Suppressor macrophage treated with lipopolysaccharide for 1 hour (primary cell): ENCODE measurements around the gene PDE3A.
"Not testable (repeated sequence)": the region's sequence is repeated elsewhere in the genome, so short reads cannot be mapped to it uniquely, and the experiment has no call there.

Experiments used
- DNase-seq, 3 donors: peaks; one replicate each; pipeline ENCODE4 v3.0.0-alpha.2; 2020 to 2022

PDE3A gene

DNA sequence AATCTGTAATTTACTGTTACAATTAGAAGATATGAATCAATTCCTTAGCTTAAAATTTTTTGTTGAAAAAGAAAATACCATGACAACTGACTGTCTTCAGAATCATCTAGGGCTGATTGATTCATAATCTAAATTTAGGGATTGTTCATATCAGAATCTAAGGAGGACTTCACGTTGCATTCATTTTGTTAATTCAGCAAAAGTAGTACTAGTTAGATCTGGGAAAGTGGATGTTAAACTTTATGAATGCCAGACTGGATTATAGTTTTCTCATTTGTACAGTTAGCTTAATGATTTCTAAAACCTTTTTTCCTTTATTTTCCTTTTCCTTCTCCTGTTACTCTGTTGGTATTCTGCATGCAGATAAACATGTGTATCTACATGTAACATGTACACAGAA is 135.5 kb downstream of the PDE3A start:
- no peak for DNase-seq

- no peak for DNase-seq
Observed at GRCh38 chr12:20505056-20505455, 136.7 kb downstream of the PDE3A start.

GRCh38 chr12:20507056-20507455 is 138.7 kb downstream of the PDE3A start:
- DNase-seq: peak in 2 of 3 donors; percentile 11 to 62

GRCh38 chr12:20507711-20508110 is 139.4 kb downstream of the PDE3A start:
- DNase-seq: no peak

- no peak for DNase-seq
Observed at GRCh38 chr12:20508359-20508758, 140.0 kb downstream of the PDE3A start.

GRCh38 chr12:20508962-20509361 is 140.6 kb downstream of the PDE3A start:
- DNase-seq: no peak

DNA sequence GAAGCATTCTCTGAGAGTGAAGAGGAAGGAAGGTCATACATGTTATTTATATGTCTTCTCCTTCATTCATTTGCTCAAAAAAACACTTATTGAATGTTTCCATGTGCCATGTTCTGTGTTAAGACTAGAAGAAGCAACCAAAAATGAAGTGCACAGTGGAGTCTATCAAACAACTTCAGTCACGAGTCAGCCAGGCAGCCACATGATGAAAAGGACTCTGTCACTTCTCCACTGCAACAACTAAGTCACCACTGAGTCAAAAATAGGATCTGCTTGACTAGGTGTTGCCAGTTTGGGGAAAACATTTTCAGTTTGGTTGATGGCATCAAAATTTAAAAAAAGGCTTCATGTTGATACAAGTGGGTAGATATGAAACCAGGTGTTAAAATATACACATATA is 142.5 kb downstream of the PDE3A start:
- no peak for DNase-seq

DNA sequence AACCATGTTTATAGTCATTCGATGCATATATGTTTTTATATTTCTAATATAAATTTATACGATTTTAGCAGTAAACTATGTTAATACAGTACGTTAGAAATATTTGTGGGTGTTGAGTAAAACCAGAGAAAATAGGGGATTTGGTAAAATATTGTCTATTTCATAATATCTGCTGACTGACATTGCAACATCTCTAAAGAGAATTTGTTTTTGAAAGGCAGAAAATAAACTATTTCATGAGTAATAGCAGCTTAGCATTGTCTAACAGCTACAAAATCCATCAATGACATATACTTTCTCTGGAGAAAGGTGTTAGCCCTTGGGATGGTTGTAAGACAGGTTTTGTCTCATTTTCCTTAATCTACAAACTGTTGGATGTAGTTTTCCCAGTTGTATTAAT is 144.9 kb downstream of the PDE3A start:
- no peak for DNase-seq

- no peak for DNase-seq
Observed at GRCh38 chr12:20514598-20514997, 146.3 kb downstream of the PDE3A start.

DNA sequence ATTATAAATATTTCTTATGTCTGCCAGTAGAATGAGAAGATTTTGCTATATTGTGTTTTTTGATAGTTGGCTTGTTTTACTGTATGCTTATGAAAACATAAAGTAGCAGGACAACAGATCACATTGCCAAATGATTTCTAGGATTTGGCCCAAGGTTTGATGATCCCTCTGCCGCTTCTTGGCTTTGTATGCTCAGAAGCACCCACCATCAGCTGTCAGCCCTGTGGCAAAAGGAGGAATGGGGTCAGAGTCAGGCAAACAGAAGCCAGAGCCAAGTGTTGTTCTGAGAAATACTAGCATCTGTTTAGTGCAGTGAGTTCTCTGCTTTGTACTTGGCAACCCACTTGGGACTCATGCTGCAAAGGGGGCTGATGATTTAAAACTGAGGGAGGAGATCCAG is 152.2 kb downstream of the PDE3A start:
- DNase-seq: no peak

DNA sequence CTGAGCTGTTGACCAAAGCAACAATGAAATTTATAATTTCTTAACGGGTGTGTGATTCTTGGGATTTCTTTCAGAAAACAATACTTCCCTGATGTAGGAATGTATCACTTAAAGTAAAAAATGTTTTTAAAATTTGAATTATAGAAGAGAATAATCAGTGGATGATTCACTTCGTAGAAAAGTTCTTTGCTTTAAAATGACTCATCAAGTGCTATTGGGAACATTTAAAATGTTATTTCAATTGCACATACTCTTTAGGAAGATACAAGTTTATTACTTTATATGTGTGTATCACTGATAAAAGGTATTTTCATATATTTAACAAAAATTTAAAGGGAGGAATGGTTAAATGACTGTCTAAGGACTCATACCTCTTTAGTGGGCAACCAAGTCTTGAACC is 155.3 kb downstream of the PDE3A start:
- no peak for DNase-seq

- no peak for DNase-seq
Observed at GRCh38 chr12:20524113-20524512, 155.8 kb downstream of the PDE3A start.

- DNase-seq: no peak
Observed at GRCh38 chr12:20525064-20525610, 156.8 kb downstream of the PDE3A start.

DNA sequence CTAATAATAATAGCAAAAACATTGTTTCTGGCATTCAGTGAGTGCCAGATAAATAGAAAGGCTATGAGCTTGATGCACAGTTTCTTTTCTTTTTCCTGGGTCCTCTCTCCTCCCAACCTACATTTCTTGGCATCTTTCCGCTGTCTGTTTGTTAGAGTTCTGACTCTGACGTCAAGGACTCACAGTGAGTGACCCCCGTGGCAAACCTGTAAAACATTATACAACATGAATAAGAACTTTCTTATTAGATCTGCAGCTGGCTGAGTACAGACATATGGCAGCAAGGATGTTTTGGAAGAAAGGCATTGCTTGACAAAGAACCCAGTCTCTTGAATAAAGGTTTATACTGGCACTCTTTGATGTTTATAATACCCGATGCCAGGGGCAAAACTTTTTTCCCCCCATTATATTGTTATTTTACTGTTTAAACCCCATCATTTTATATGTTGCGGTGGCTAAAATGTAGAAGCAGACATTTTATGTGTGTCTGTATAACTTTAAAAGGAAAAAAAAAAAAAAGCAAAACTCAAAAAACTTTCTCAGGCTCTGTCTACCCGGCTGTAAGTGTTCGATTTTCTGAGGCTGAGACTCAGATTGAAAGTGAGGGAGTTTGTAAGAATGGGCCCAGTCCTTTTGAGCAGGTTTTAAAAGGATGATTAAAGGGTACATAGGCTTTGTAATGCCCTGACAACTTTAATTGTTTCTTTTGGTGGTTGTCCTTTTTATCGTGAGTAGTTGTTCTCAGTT is 159.3 kb downstream of the PDE3A start:
- DNase-seq: no peak

- DNase-seq: no peak
Observed at GRCh38 chr12:20528208-20528607, 159.9 kb downstream of the PDE3A start.

DNA sequence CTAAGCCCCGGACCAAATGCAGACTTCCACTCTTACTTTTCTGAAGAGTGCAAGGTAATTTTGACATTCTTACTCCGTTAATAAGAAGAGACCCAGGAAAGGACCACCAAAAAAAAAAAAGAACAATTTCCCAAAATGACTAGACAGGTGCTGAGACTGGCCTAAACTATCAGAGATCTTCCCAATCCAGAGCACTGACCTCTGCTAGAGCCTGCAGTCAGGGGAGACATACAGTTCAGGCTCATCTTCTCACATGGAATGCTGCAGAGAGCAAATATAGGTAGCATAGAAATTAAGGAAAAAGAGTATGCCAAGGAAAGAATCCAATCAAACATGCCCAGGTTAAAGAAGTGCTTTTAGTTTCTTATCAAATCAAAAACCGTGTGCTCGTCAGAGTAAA is 177.9 kb downstream of the PDE3A start:
- DNase-seq: no peak

DNA sequence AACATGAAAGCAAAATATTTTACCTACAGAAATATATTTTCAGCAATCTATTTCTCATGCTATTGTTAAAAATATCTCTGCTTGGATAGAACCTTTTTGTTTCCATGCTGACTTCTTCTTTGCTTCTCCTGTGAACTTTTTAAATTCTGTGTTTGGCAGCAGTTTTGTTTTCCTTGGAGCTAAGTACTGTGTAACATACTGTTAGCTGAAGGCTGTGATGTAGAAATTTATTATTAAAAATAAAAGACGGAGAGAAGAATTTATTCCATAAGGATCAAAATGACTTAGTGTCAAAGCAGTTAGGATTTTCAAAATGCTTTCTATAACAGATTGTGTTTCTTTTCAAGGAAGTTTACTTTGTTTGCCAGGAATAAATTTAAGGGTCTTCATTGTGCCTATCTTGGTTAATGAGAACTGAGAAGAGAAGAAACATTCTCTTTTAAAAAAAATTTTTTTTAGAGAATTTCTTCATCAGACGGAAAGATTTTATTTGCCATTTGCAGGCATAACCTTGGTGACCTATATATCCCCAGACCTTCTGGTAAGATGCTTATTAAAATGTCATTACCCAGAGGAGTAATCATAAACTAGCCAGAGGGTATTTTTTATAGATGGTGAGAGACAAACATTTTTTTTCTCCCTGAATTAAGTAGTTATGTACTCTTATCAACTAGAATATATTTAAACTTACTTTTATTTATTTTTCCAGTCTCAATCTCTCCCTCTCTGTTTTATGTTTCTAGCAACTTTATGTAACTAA is 179.7 kb downstream of the PDE3A start:
- no peak for DNase-seq

DNA sequence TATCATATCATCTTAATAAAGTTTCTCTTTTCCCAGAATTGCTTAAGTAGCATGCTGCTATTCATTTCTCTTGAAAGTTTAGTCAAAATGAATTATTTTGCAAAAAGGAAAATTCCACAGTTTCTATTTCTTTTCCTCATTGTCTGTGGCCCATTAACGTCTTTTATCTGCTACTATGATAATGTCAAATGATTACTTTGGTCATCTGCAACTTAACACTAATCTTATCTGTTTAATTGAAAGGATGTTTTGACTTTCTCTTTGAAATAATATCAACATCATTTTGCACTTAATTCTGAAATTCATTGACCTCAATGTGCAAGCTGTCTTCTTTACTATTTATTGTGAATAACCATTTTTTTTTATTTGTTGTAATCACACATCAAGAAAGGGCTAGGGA is 180.3 kb downstream of the PDE3A start:
- DNase-seq: peak in 1 of 3 donors; percentile 5

DNA sequence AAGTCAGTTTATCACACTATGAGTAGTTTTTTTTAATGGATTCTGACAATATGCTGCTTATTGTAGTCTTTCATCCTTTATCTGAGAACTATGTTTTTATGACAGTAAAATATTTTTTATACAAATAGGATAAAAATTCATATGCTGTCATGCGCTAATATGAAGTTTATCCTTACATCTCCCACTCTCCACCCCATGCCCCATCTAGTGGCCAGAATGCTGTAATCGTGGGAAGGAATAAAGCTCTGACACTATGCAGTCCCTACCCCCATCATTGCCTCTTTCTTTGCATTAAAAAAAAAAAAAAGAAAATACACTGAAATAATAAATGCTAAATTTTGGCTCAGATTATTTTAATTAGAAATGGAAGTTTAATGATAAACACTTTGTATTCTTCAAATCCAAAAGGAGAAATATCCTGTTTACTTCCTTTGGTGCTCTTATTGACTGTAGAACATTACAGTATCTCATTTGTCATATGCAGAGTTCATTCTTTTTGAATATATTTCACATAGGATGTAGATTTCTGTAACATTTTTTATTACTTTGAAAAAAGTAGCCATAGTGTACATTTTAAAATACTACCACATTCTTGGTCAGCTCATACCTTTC is 180.9 kb downstream of the PDE3A start:
- DNase-seq: peak in 2 of 3 donors; percentile 30 to 31

DNA sequence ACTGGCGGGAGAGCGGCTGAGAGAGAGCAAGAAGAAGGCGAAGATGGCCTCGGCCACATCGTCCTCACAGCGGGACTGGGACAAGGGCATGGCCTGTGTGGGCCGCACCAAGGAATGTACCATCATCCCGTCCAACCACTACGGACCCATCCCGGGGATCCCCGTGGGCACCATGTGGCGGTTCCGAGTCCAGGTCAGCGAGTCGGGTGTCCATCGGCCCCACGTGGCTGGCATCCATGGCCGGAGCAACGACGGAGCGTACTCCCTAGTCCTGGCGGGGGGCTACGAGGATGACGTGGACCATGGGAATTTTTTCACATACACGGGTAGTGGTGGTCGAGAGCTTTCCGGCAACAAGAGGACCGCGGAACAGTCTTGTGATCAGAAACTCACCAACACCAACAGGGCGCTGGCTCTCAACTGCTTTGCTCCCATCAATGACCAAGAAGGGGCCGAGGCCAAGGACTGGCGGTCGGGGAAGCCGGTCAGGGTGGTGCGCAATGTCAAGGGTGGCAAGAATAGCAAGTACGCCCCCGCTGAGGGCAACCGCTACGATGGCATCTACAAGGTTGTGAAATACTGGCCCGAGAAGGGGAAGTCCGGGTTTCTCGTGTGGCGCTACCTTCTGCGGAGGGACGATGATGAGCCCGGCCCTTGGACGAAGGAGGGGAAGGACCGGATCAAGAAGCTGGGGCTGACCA is 183.6 kb downstream of the PDE3A start:
- DNase-seq: not testable (repeated sequence)

- DNase-seq: not testable (repeated sequence)
Observed at GRCh38 chr12:20552586-20552985, 184.2 kb downstream of the PDE3A start.

GRCh38 chr12:20555015-20555414 is 186.7 kb downstream of the PDE3A start:
- no peak for DNase-seq

GRCh38 chr12:20555771-20556170 is 187.4 kb downstream of the PDE3A start:
- DNase-seq: no peak
